HL-60 (cell line): ENCODE results near the gene ADARB1.

Experiments
- TF ChIP-seq, protein P1 (sequence below): IDR thresholded peaks from one replicate; pipeline ENCODE4 v1.5.1; 2011; ENCODE audit warnings: low read length, control low read depth, inconsistent platforms; ENCODE audit not compliant: insufficient read depth
- TF ChIP-seq, protein P2 (sequence below): IDR thresholded peaks from 2 replicates; pipeline ENCODE4 v1.6.1; 2012; ENCODE audit warnings: low read depth; ENCODE audit not compliant: insufficient replicate concordance

GRCh38 chr21:45217010-45217409 lies 142.6 kb downstream of the ADARB1 start:
- TF ChIP-seq, protein P1, sequence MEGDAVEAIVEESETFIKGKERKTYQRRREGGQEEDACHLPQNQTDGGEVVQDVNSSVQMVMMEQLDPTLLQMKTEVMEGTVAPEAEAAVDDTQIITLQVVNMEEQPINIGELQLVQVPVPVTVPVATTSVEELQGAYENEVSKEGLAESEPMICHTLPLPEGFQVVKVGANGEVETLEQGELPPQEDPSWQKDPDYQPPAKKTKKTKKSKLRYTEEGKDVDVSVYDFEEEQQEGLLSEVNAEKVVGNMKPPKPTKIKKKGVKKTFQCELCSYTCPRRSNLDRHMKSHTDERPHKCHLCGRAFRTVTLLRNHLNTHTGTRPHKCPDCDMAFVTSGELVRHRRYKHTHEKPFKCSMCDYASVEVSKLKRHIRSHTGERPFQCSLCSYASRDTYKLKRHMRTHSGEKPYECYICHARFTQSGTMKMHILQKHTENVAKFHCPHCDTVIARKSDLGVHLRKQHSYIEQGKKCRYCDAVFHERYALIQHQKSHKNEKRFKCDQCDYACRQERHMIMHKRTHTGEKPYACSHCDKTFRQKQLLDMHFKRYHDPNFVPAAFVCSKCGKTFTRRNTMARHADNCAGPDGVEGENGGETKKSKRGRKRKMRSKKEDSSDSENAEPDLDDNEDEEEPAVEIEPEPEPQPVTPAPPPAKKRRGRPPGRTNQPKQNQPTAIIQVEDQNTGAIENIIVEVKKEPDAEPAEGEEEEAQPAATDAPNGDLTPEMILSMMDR = no peak
- TF ChIP-seq, protein P2, sequence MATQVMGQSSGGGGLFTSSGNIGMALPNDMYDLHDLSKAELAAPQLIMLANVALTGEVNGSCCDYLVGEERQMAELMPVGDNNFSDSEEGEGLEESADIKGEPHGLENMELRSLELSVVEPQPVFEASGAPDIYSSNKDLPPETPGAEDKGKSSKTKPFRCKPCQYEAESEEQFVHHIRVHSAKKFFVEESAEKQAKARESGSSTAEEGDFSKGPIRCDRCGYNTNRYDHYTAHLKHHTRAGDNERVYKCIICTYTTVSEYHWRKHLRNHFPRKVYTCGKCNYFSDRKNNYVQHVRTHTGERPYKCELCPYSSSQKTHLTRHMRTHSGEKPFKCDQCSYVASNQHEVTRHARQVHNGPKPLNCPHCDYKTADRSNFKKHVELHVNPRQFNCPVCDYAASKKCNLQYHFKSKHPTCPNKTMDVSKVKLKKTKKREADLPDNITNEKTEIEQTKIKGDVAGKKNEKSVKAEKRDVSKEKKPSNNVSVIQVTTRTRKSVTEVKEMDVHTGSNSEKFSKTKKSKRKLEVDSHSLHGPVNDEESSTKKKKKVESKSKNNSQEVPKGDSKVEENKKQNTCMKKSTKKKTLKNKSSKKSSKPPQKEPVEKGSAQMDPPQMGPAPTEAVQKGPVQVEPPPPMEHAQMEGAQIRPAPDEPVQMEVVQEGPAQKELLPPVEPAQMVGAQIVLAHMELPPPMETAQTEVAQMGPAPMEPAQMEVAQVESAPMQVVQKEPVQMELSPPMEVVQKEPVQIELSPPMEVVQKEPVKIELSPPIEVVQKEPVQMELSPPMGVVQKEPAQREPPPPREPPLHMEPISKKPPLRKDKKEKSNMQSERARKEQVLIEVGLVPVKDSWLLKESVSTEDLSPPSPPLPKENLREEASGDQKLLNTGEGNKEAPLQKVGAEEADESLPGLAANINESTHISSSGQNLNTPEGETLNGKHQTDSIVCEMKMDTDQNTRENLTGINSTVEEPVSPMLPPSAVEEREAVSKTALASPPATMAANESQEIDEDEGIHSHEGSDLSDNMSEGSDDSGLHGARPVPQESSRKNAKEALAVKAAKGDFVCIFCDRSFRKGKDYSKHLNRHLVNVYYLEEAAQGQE = no peak
